Measurements from ENCODE around the gene SEL1L. TPM values are rescaled to one million over a fixed set of nuclear protein-coding genes. Genes with fewer than 3 reads are reported as not detected.
A peak's percentile ranks its signal among the peaks of the same experiment; 100 is the strongest.

SEL1L gene
- polyA plus RNA-seq, 1 donor: 56.1 TPM

DNA sequence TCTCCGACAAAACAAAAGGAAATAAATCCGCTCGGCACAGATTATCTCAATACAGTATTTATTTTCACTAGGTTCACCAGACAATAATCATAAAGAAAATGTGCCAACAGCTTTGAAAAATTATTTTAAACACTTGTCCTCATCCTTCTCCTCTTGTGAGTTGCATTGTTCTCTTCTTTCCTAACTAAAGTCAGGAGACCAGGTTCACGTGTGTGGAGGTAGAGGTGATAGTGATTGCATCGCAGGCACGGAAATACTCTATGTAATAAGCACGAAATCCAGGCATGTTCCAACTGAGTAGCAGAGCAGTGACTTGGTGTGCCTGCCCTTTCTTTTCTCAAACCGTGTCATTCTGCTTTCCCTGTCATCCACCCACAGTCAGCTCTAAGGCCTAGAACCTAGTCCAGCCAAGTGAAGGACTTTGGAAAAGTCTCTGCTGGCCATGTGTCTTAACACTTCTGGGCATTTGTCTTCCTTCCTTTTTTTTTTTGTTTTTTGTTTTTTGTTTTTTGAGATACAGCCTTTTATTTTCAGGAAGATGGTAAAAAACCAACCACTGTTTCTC is 939 bp upstream of the SEL1L start:
- Histone ChIP-seq H3K4me3 (ENCODE audit: low read length) (peak overlapping the region; percentile 5), H3K27ac (ENCODE audit: low read length) (peak overlapping the region; percentile 45), H3K4me1 (ENCODE audit: control insufficient read depth, insufficient read depth, low read length) (peaks cover 29% of the 10 kb centered on the region), H3K9me3 (ENCODE audit: control insufficient read depth, low read depth, low read length) (no peaks in the 10 kb centered on the region), H3K27me3 (ENCODE audit: control insufficient read depth, insufficient read depth, low read length) (no peaks in the 10 kb centered on the region), H3K36me3 (ENCODE audit: control insufficient read depth, insufficient read depth, low read length) (no peaks in the 10 kb centered on the region)
- WGBS (ENCODE audit: insufficient coverage, low lambda C conversion rate): 43% methylated on average over 3 of the region's 8 CpGs
- peak in 1 of 2 donors; percentile 63 for DNase-seq

GRCh38 chr14:81533212-81533535 is 479 bp downstream of the SEL1L start:
- Histone ChIP-seq H3K9me3 (ENCODE audit: control insufficient read depth, low read depth, low read length) (no peaks in the 10 kb centered on the region), H3K4me1 (ENCODE audit: control insufficient read depth, insufficient read depth, low read length) (peaks cover 29% of the 10 kb centered on the region), H3K36me3 (ENCODE audit: control insufficient read depth, insufficient read depth, low read length) (no peaks in the 10 kb centered on the region), H3K27me3 (ENCODE audit: control insufficient read depth, insufficient read depth, low read length) (no peaks in the 10 kb centered on the region), H3K27ac (ENCODE audit: low read length) (peak overlapping the region; percentile 37), H3K4me3 (ENCODE audit: low read length) (peak overlapping the region; percentile 89)
- no peak for DNase-seq
- no CpG with 5 or more reads among the region's 10 CpGs for WGBS (ENCODE audit: insufficient coverage, low lambda C conversion rate)

DNA sequence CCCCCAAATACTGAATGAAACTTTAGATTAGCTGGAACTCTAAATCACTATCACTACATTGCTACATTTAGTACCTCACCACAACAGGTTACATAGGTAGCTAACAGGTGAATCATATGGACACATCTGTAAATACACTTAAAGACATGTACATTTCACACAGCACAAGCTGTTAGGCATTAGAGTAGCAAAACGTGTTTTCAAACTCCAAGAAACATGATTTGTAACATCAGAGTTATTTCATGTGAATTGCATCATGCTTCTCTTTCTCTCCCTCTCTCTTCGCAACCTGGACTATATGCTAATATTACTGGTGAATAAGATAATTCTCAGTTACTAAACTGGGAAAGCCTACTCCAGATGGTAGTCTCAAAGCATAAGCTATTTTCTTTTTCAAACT is 4.3 kb downstream of the SEL1L start:
- 80% methylated on average over 1 of the region's 2 CpGs for WGBS (ENCODE audit: insufficient coverage, low lambda C conversion rate)
- Histone ChIP-seq H3K9me3 (ENCODE audit: control insufficient read depth, low read depth, low read length) (no peaks in the 10 kb centered on the region), H3K27me3 (ENCODE audit: control insufficient read depth, insufficient read depth, low read length) (no peaks in the 10 kb centered on the region), H3K27ac (ENCODE audit: low read length) (no peak overlapping the region), H3K36me3 (ENCODE audit: control insufficient read depth, insufficient read depth, low read length) (peaks cover 17% of the 10 kb centered on the region), H3K4me3 (ENCODE audit: low read length) (no peak overlapping the region), H3K4me1 (ENCODE audit: control insufficient read depth, insufficient read depth, low read length) (peaks cover 11% of the 10 kb centered on the region)
- no peak for DNase-seq

GRCh38 chr14:81525129-81525528 is 8.5 kb downstream of the SEL1L start:
- Histone ChIP-seq H3K27ac (ENCODE audit: low read length) (no peak overlapping the region), H3K27me3 (ENCODE audit: control insufficient read depth, insufficient read depth, low read length) (no peaks in the 10 kb centered on the region), H3K36me3 (ENCODE audit: control insufficient read depth, insufficient read depth, low read length) (peaks cover 46% of the 10 kb centered on the region), H3K9me3 (ENCODE audit: control insufficient read depth, low read depth, low read length) (no peaks in the 10 kb centered on the region), H3K4me3 (ENCODE audit: low read length) (no peak overlapping the region), H3K4me1 (ENCODE audit: control insufficient read depth, insufficient read depth, low read length) (no peaks in the 10 kb centered on the region)
- WGBS (ENCODE audit: insufficient coverage, low lambda C conversion rate): 75% methylated on average over 1 of the region's 1 CpG
- no peak for DNase-seq

GRCh38 chr14:81523616-81524015 is 10.0 kb downstream of the SEL1L start:
- Histone ChIP-seq H3K27ac (ENCODE audit: low read length) (no peak overlapping the region), H3K36me3 (ENCODE audit: control insufficient read depth, insufficient read depth, low read length) (peaks cover 57% of the 10 kb centered on the region), H3K9me3 (ENCODE audit: control insufficient read depth, low read depth, low read length) (no peaks in the 10 kb centered on the region), H3K4me1 (ENCODE audit: control insufficient read depth, insufficient read depth, low read length) (peaks cover 3% of the 10 kb centered on the region), H3K4me3 (ENCODE audit: low read length) (no peak overlapping the region), H3K27me3 (ENCODE audit: control insufficient read depth, insufficient read depth, low read length) (no peaks in the 10 kb centered on the region)
- DNase-seq: no peak
- WGBS (ENCODE audit: insufficient coverage, low lambda C conversion rate): no CpG with 5 or more reads among the region's 2 CpGs

DNA sequence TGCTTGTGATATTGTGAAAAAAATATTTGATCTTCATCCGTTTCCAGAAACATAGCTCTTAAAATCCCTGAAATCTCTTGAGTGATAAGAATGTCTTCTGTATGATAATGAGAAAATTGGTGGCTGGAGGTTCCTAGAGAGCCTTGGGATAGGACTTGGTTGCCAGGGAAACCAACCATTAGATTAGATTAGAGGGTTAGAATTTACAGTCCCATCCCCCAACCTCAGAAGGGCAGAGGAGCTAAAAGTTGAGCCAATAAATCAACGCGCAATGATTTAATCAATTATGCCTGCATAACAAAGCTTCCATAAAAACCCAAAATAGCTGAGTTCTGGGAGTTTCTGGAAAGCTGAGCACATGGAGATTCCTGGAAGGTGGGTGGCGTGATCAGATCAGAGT is 10.6 kb downstream of the SEL1L start:
- 20% methylated on average over 1 of the region's 4 CpGs for WGBS (ENCODE audit: insufficient coverage, low lambda C conversion rate)
- Histone ChIP-seq H3K4me1 (ENCODE audit: control insufficient read depth, insufficient read depth, low read length) (peaks cover 6% of the 10 kb centered on the region), H3K27ac (ENCODE audit: low read length) (no peak overlapping the region), H3K27me3 (ENCODE audit: control insufficient read depth, insufficient read depth, low read length) (no peaks in the 10 kb centered on the region), H3K36me3 (ENCODE audit: control insufficient read depth, insufficient read depth, low read length) (peaks cover 58% of the 10 kb centered on the region), H3K9me3 (ENCODE audit: control insufficient read depth, low read depth, low read length) (no peaks in the 10 kb centered on the region), H3K4me3 (ENCODE audit: low read length) (no peak overlapping the region)
- DNase-seq: no peak

DNA sequence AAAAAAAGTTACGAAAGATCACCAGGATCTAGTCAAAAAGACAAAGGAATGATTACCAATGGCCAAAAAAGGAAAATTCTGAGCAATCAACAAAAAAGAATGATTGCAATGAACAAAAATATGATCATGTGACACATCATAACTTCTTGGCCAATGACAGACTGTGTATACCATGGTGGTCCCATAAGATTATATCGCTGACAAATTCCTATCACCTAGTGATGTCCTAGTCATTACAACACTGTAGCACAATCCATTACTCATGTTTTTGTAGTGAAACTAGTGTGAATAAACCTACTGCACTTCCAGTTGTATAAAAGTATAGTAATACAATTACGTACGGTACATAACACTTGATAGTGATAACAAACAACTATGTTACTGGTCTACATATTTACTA is 12.3 kb downstream of the SEL1L start:
- DNase-seq: no peak
- Histone ChIP-seq H3K27me3 (ENCODE audit: control insufficient read depth, insufficient read depth, low read length) (no peaks in the 10 kb centered on the region), H3K36me3 (ENCODE audit: control insufficient read depth, insufficient read depth, low read length) (peaks cover 55% of the 10 kb centered on the region), H3K4me1 (ENCODE audit: control insufficient read depth, insufficient read depth, low read length) (peaks cover 10% of the 10 kb centered on the region), H3K27ac (ENCODE audit: low read length) (no peak overlapping the region), H3K9me3 (ENCODE audit: control insufficient read depth, low read depth, low read length) (no peaks in the 10 kb centered on the region), H3K4me3 (ENCODE audit: low read length) (no peak overlapping the region)
- 100% methylated on average over 3 of the region's 4 CpGs for WGBS (ENCODE audit: insufficient coverage, low lambda C conversion rate)

DNA sequence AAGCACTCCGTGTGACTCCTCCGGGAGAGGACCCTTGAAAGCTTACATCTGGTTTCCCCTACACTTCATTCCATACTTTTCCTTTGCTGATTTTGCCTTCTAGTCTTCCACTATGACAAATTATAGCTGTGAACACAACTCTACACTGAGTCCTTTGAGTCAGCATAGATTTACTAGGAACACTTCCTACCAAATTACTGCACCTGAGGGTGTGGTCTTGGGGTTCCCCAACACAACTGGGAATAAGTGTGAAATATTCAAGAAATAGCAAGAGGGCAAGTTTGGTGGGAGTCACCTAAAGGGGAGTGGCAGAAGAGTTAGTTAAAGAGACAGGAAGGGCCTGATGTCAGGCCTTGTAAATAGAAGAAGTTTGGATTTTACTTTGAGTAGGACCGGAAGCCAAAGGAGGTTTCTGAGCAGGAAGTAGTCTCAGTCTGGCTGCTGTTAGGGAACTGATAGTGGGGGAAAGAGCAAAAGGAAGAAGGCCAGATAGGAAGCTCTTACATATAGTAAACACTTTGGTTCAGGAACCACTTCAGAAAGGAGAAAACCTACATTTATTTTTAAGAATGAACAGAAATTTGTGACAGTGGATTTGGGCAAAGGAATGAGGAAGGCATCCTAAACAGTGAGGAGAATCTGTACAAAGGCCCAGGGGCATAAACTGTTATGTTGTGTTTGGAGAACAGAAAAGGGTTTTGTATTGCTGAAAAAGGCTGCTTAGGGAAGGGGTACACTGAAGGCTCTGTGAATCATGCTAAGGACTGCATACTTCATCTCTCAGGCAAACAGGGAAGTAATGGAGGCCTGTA is 14.2 kb downstream of the SEL1L start:
- Histone ChIP-seq H3K4me1 (ENCODE audit: control insufficient read depth, insufficient read depth, low read length) (peaks cover 10% of the 10 kb centered on the region), H3K27me3 (ENCODE audit: control insufficient read depth, insufficient read depth, low read length) (no peaks in the 10 kb centered on the region), H3K36me3 (ENCODE audit: control insufficient read depth, insufficient read depth, low read length) (peaks cover 52% of the 10 kb centered on the region), H3K4me3 (ENCODE audit: low read length) (no peak overlapping the region), H3K9me3 (ENCODE audit: control insufficient read depth, low read depth, low read length) (no peaks in the 10 kb centered on the region), H3K27ac (ENCODE audit: low read length) (peak overlapping the region; percentile 0)
- DNase-seq: peak in 1 of 2 donors; percentile 26
- 40% methylated on average over 1 of the region's 3 CpGs for WGBS (ENCODE audit: insufficient coverage, low lambda C conversion rate)

DNA sequence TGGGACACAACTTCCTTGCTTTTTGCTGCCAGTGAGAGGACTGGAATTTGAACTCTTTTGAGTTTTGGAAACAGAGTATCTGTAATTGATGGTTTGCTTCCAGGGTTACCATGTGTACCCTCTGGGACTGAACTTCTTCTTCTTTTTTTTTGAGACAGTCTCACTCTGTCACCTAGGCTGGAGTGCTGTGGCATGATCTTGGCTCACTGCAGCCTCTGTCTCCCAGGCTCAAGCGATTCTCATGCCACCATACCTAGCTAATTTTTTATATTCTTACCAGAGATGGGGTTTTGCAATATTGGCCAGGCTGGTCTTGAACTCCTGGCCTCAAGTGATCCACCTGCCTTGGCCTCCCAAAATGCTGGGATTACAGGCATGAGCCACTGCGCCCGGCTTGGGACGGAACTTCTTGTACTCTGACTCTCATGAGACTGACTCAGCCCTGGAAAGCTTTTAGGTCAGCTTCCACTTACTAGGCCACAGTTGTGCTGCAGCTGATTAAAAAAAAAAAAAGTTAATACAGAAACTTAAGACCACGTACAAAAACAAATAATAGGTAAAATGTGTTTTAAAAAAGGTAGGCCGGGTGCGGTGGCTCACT is 15.8 kb downstream of the SEL1L start:
- no peak for DNase-seq
- Histone ChIP-seq H3K4me3 (ENCODE audit: low read length) (no peak overlapping the region), H3K27me3 (ENCODE audit: control insufficient read depth, insufficient read depth, low read length) (no peaks in the 10 kb centered on the region), H3K4me1 (ENCODE audit: control insufficient read depth, insufficient read depth, low read length) (peaks cover 10% of the 10 kb centered on the region), H3K9me3 (ENCODE audit: control insufficient read depth, low read depth, low read length) (no peaks in the 10 kb centered on the region), H3K27ac (ENCODE audit: low read length) (peak overlapping the region; percentile 13), H3K36me3 (ENCODE audit: control insufficient read depth, insufficient read depth, low read length) (peaks cover 49% of the 10 kb centered on the region)
- WGBS (ENCODE audit: insufficient coverage, low lambda C conversion rate): 17% methylated on average over 1 of the region's 7 CpGs

- Histone ChIP-seq H3K27me3 (ENCODE audit: control insufficient read depth, insufficient read depth, low read length) (no peaks in the 10 kb centered on the region), H3K4me1 (ENCODE audit: control insufficient read depth, insufficient read depth, low read length) (peaks cover 13% of the 10 kb centered on the region), H3K27ac (ENCODE audit: low read length) (peak overlapping the region; percentile 34), H3K9me3 (ENCODE audit: control insufficient read depth, low read depth, low read length) (no peaks in the 10 kb centered on the region), H3K36me3 (ENCODE audit: control insufficient read depth, insufficient read depth, low read length) (peaks cover 45% of the 10 kb centered on the region), H3K4me3 (ENCODE audit: low read length) (no peak overlapping the region)
- no CpG with 5 or more reads among the region's 2 CpGs for WGBS (ENCODE audit: insufficient coverage, low lambda C conversion rate)
- DNase-seq: peak in 1 of 2 donors; percentile 46
Measured at GRCh38 chr14:81516986-81517797, 16.5 kb downstream of the SEL1L start.
